Endodermal cell (in vitro differentiated cells): ENCODE results near the gene MSX1. TPM values are rescaled to one million over a fixed set of nuclear protein-coding genes. Genes with fewer than 3 reads are reported as not detected.
A peak's percentile ranks its signal among the peaks of the same experiment; 100 is the strongest.

Source experiments
- DNase-seq: peaks from one replicate; pipeline ENCODE4 v3.0.0-alpha.2; 2017
- H3K27ac ChIP-seq: 2 replicates; pipeline ENCODE4 v1.5.1; 2013; ENCODE audit warnings: mild to moderate bottlenecking, low read depth, low read length, moderate library complexity
- H3K27me3 ChIP-seq: 2 replicates; pipeline ENCODE4 v1.6.1; 2013; ENCODE audit warnings: mild to moderate bottlenecking, low read length, moderate library complexity; ENCODE audit not compliant: insufficient read depth, control insufficient read depth, poor library complexity, severe bottlenecking
- H3K36me3 ChIP-seq: 2 replicates; pipeline ENCODE4 v1.7.0; 2013; ENCODE audit warnings: mild to moderate bottlenecking, low read length, moderate library complexity; ENCODE audit not compliant: control insufficient read depth, insufficient read depth
- H3K4me1 ChIP-seq: one replicate; pipeline ENCODE4 v1.7.0; 2013; ENCODE audit warnings: low read length; ENCODE audit not compliant: control insufficient read depth, insufficient read depth
- H3K4me3 ChIP-seq: 2 replicates; pipeline ENCODE4 v1.5.1; 2013; ENCODE audit warnings: mild to moderate bottlenecking, low read length, moderate library complexity
- H3K9ac ChIP-seq: 2 replicates; pipeline ENCODE4 v1.6.1; 2013; ENCODE audit warnings: mild to moderate bottlenecking, low read length, moderate library complexity; ENCODE audit not compliant: poor library complexity, severe bottlenecking; ENCODE audit errors: extremely low read depth
- H3K9me3 ChIP-seq: 2 replicates; pipeline ENCODE4 v1.6.1; 2013; ENCODE audit warnings: mild to moderate bottlenecking, low read length, moderate library complexity; ENCODE audit not compliant: control insufficient read depth
- H3K27ac Mint-ChIP-seq: 2 replicates; pipeline ENCODE4 v1.8.0; 2020; ENCODE audit warnings: mixed read lengths
- H3K27me3 Mint-ChIP-seq: 2 replicates; pipeline ENCODE4 v1.8.0; 2021; ENCODE audit warnings: mild to moderate bottlenecking, mixed read lengths; ENCODE audit not compliant: insufficient read depth
- H3K36me3 Mint-ChIP-seq: 2 replicates; pipeline ENCODE4 v1.8.0; 2020; ENCODE audit warnings: low read depth, mixed read lengths
- H3K4me1 Mint-ChIP-seq: 2 replicates; pipeline ENCODE4 v1.8.0; 2020; ENCODE audit warnings: mixed read lengths
- H3K4me3 Mint-ChIP-seq: 2 replicates; pipeline ENCODE4 v1.8.0; 2020; ENCODE audit warnings: mild to moderate bottlenecking, moderate library complexity, mixed read lengths
- H3K9me3 Mint-ChIP-seq: 2 replicates; pipeline ENCODE4 v1.8.0; 2020; ENCODE audit warnings: mild to moderate bottlenecking, mixed read lengths
- CTCF ChIP-seq: fragments of 200-600 bp; sonication (generic); conservative IDR thresholded peaks from 2 replicates; pipeline ENCODE4 v1.5.0; 2021; ENCODE audit warnings: antibody characterized with exemption, mild to moderate bottlenecking
- WGBS, 2 experiments: methylation state at CpG; one replicate each; pipeline versions ENCODE4 v1.1.5 to v1.1.7; 2013; ENCODE audit warnings: missing lambda C conversion rate in 2 of 2, mixed read lengths in 1 of 2; ENCODE audit not compliant: insufficient coverage in 1 of 2, insufficient read length in 1 of 2; 5-methylcytosine and 5-hydroxymethylcytosine counted together
- total RNA-seq, 2 donors: library from RNA; stranded (reverse); fragmentation: NEBNext Ultra II Directional in 1 of 2; extraction: Animal tissue kit (Norgen Biotek cat#: 25700) in 1 of 2; gene quantifications; 2 replicates in 1 of 2; 3 replicates in 1 of 2; pipeline ENCODE4 v1.2.1, GENCODE V29; 2021

Gene MSX1
- total RNA-seq, 2 donors from 2014 or later = 0.46 to 1.3 TPM

GRCh38 chr4:4854649-4855295 is 4.7 kb upstream of the MSX1 start:
- no peak overlapping the region for H3K4me3 Mint-ChIP-seq
- peaks cover 36% of the 10 kb centered on the region for H3K4me1 Mint-ChIP-seq
- H3K36me3 Mint-ChIP-seq = no peaks in the 10 kb centered on the region
- Histone ChIP-seq H3K9ac (no peak overlapping the region), H3K27me3 (peaks cover 97% of the 10 kb centered on the region), H3K27ac (peak overlapping the region; percentile 59), H3K4me3 (peak overlapping the region; percentile 36), H3K4me1 (peaks cover 5% of the 10 kb centered on the region), H3K36me3 (no peaks in the 10 kb centered on the region), H3K9me3 (no peaks in the 10 kb centered on the region)
- no peak overlapping the region for H3K27ac Mint-ChIP-seq
- 1 to 3% methylated on average over 7 to 31 of the region's 31 CpGs for WGBS, 2 experiments
- H3K9me3 Mint-ChIP-seq = no peaks in the 10 kb centered on the region
- no peak for TF ChIP-seq CTCF
- H3K27me3 Mint-ChIP-seq = peaks cover 95% of the 10 kb centered on the region
- peak; percentile 64 for DNase-seq

- Histone ChIP-seq H3K27me3 (peaks cover 97% of the 10 kb centered on the region), H3K9ac (no peak overlapping the region), H3K9me3 (no peaks in the 10 kb centered on the region), H3K27ac (peak overlapping the region; percentile 59), H3K36me3 (no peaks in the 10 kb centered on the region), H3K4me3 (peak overlapping the region; percentile 36), H3K4me1 (peaks cover 5% of the 10 kb centered on the region)
- no peaks in the 10 kb centered on the region for H3K9me3 Mint-ChIP-seq
- peaks cover 37% of the 10 kb centered on the region for H3K4me1 Mint-ChIP-seq
- H3K36me3 Mint-ChIP-seq = no peaks in the 10 kb centered on the region
- peaks cover 90% of the 10 kb centered on the region for H3K27me3 Mint-ChIP-seq
- H3K4me3 Mint-ChIP-seq = peak overlapping the region; percentile 36
- peak; percentile 57 for DNase-seq
- 2 to 6% methylated on average over 20 to 33 of the region's 33 CpGs for WGBS, 2 experiments
- TF ChIP-seq CTCF = no peak
- no peak overlapping the region for H3K27ac Mint-ChIP-seq
These were observed 4.0 kb upstream of the MSX1 start for GRCh38 chr4:4855301-4856070.

- H3K36me3 ChIP-seq = no peaks in the 10 kb centered on the region
- H3K9me3 Mint-ChIP-seq = no peaks in the 10 kb centered on the region
- peak overlapping the region; percentile 62 for H3K4me3 ChIP-seq
- peaks cover 5% of the 10 kb centered on the region for H3K4me1 ChIP-seq
- H3K27me3 Mint-ChIP-seq = peaks cover 90% of the 10 kb centered on the region
- no peak for TF ChIP-seq CTCF
- H3K36me3 Mint-ChIP-seq = no peaks in the 10 kb centered on the region
- H3K27ac Mint-ChIP-seq = no peak overlapping the region
- no peak overlapping the region for H3K9ac ChIP-seq
- peak overlapping the region; percentile 81 for H3K27ac ChIP-seq
- H3K4me3 Mint-ChIP-seq = peak overlapping the region; percentile 36
- WGBS, 2 experiments = 0 to 1% methylated on average over 25 to 61 of the region's 61 CpGs
- H3K27me3 ChIP-seq = peaks cover 97% of the 10 kb centered on the region
- H3K4me1 Mint-ChIP-seq = peaks cover 45% of the 10 kb centered on the region
- no peaks in the 10 kb centered on the region for H3K9me3 ChIP-seq
- DNase-seq = peak; percentile 84
These were observed 3.1 kb upstream of the MSX1 start for GRCh38 chr4:4856071-4857000.
